HG02759 (cell line): ENCODE data around the gene SLAMF7.

ENCODE experiments used
- ATAC-seq: cut with Tn5 transposase; IDR thresholded peaks from one replicate; pipeline ENCODE4 v1.9.1; 2021; ENCODE audit warnings: mild to moderate bottlenecking, moderate library complexity; ENCODE audit not compliant: unreplicated experiment

Gene SLAMF7

GRCh38 chr1:160744852-160745520, 5.9 kb downstream of the SLAMF7 start:
- no peak for ATAC-seq

GRCh38 chr1:160745551-160745950, 6.5 kb downstream of the SLAMF7 start:
- ATAC-seq: no peak

DNA sequence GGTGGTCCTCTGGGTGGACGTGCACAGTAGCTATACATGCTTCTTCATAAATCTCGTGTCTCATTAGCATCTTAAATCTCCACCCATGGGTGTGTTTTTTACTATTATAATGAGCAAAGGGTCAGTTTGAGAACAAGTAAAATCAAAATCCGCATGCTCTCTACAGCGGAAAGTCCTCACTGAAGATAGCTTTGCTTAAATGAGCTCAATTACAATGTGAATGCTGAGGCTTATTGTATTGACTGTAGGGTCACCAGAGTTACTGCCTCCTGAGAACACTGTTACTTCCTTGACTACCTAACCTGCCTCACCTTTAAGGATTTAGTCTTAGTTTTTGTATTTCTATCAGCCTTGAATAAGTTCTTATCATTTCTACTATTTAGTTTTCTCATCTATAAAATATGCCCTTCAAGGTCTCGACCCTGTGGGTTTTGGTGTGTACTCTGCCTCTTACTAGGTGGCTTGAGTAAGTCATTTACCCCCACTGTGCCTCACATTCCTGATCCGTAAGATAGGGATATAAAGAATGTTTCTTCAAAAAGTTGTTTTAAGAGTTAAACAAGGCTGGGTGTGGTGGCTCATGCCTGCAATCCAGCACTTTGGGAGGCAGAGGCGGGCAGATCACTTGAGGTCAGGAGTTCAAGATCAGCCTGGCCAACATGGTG, 7.9 kb downstream of the SLAMF7 start:
- no peak for ATAC-seq

DNA sequence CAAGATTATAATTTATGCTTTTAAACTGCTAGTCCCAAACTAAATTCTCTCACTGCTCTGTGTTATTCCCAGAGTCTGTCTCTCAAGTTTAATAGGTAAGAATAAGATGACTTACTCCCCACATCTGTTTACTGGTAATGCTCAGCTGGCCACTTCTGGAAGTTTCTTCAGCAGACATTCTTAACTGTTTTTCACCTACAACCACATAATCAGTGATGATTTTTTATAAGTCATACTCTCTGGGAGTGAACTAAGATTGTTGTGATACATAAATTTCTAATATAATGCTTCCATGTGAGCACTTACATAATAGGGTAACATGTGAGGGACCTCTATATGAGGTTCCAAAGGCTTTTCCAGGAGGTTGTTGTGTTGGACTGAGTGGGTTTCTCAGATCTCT, 8.7 kb downstream of the SLAMF7 start:
- no peak for ATAC-seq

GRCh38 chr1:160748181-160748877, 9.3 kb downstream of the SLAMF7 start:
- no peak for ATAC-seq

- no peak for ATAC-seq
Observed at GRCh38 chr1:160748878-160749269, 9.8 kb downstream of the SLAMF7 start.

DNA sequence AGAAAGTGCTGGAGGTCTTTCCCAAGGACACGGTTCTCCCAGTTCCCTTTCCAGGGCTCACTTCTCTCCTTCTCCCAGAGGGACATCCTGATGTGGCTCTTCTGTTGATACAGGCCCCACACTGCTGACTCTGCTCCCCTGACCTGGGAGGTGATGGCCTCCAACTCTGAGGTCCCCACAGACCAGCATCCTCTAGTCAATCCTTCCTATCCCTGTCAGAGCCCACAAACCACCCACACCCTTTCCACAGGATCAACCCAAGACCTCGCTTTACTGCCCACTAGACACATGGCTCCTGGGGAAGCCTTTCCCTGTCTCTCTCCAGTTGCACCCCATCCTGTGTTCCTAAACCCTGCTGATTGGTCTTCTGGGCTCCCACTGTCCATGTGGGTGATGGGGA, 11.6 kb downstream of the SLAMF7 start:
- no peak for ATAC-seq

DNA sequence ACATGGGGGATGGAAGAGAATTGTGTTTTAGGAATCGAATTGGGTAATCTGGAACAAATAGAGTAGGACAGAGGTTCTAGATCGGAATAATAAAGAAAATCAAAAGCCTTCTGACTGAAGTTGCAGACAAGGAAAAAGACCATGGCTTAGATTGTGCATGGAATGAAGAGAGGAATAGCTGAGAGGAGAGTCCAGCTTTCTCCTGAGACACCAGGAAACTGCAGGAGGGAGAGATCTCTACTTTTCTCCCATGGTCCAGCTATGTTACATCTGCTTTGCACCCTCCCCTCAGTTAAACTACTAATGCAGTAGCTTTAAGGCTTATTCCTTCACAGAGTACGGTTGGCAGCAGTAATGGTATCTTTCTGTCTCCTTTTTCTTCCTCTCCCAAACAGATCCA, 13.4 kb downstream of the SLAMF7 start:
- ATAC-seq: no peak

GRCh38 chr1:160752924-160753323, 13.9 kb downstream of the SLAMF7 start:
- ATAC-seq: no peak

GRCh38 chr1:160753594-160753993, 14.5 kb downstream of the SLAMF7 start:
- no peak for ATAC-seq

- ATAC-seq: no peak
Observed at GRCh38 chr1:160755461-160755860, 16.4 kb downstream of the SLAMF7 start.

- peak; percentile 39 for ATAC-seq
Observed at GRCh38 chr1:160755911-160756848, 17.1 kb downstream of the SLAMF7 start.

GRCh38 chr1:160756849-160757201, 17.8 kb downstream of the SLAMF7 start:
- ATAC-seq: no peak

DNA sequence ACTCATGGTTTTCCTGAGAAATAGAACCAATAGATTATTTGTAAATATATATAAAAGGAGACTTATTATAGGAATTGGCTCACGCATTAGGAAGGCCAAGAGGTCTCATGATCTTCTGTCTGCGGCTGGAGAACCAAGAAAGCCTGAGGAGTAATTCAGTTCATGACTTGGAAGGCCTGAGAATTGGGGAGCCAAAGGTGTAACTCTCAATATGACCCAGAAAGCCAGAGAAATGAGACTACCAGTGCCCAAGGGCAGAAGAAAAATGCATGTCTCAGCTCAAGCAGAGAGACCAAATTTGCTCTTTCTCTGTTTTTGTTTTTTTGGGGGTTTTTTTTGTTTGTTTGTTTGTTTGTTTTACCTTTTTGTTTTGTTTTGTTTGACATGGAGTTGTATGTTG, 19.5 kb downstream of the SLAMF7 start:
- ATAC-seq: no peak

DNA sequence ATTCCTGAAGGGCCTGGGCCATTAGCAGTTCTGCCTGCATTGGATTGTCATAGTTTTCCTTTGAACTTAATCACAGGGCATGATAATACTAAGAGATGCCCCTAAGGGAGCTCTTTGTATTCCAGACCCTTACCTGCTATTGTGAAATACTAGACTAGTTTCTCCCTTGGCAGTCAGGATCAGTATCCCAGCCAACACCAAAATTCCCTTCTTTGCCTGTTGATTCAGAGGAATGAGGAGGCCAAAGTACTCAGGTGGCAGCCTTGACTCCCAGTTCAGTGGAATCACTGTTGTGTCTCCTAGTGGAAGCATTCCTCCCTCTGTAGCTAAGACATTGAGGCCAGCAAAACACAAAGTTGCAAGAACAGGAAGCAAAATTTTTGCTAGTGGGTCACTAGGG, 20.7 kb downstream of the SLAMF7 start:
- no peak for ATAC-seq

- ATAC-seq: no peak
Observed at GRCh38 chr1:160761046-160761445, 22.0 kb downstream of the SLAMF7 start.

- ATAC-seq: no peak
Observed at GRCh38 chr1:160761886-160762285, 22.8 kb downstream of the SLAMF7 start.

DNA sequence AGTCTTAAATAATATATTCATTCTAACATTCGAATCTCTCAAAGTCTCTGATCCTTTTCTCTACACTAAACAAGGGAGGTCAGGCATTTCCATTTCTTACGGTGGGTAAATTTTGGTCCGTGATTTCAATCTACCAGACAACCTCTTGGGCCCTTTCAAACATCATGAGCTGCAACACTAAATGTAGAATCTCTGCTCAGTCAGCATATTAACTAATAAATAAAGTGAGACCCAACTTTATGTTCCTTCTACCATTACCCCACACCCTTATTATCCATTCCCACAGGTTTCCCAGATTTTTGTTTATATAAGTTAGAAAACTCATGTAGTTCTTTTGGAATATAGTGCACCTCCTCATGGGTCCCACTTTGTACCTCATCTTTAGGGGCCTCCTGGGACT, 24.9 kb downstream of the SLAMF7 start:
- no peak for ATAC-seq

DNA sequence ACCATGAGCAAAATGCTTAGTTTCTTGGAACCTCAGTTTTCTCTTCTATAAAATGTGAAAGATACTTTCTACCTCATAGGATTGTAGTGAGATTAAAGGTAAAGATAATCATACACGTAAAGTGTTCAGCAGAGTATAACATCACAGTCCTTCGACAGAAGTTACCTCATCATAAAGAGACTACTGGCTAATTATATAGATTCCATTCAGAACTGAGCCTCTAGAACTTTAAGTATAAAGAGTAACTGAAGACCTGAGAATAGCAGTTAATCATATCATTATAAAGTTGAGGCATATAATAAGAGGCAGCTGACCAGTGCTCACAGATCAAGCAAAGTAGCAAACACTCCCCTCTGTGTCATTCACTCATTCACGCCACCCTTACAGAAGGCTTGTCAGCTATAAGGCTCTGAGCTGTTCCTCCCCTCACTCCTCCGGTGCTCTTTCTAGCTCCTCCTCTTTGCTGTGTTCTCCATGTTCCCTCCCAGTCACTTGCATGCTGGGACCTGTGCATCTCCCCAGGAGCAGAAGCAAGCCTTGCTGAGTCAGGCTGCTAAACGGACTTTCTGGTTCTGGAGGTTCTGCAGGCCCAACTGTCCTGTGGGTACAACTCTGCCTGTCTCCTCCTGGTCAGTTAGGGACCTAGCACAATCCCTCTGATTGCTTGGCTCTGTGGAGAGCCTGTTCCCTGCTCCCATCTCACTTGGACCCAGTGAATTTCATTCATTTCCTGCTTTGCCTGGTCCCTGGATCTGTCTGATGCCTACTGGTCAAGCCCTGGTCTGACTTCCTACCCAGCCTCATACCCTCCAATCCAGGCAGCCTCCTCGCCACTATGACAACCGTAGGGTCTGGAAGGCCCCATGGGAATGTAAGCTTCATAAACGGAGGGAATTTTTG, 28.6 kb downstream of the SLAMF7 start:
- ATAC-seq: peak; percentile 43

- ATAC-seq: peak; percentile 85
Observed at GRCh38 chr1:160768295-160768657, 29.2 kb downstream of the SLAMF7 start.
